DLD1 (cell line): ENCODE results near the gene PLXND1.
"Not testable (repeated sequence)": the region's sequence is repeated elsewhere in the genome, so short reads cannot be mapped to it uniquely, and the experiment has no call there.

Experiments used
- in situ Hi-C: cut with HindIII; loops from 2 replicates; pipeline ENCODE4 v1.10.0; 2017; ENCODE audit warnings: low sequenced_read_pairs

Gene PLXND1

GRCh38 chr3:129555616-129556357 lies 50.7 kb downstream of the PLXND1 start:
- in situ Hi-C loops, result no loop called here

- in situ Hi-C loops, result no loop called here
Measured at GRCh38 chr3:129555153-129555550, 51.3 kb downstream of the PLXND1 start.

DNA sequence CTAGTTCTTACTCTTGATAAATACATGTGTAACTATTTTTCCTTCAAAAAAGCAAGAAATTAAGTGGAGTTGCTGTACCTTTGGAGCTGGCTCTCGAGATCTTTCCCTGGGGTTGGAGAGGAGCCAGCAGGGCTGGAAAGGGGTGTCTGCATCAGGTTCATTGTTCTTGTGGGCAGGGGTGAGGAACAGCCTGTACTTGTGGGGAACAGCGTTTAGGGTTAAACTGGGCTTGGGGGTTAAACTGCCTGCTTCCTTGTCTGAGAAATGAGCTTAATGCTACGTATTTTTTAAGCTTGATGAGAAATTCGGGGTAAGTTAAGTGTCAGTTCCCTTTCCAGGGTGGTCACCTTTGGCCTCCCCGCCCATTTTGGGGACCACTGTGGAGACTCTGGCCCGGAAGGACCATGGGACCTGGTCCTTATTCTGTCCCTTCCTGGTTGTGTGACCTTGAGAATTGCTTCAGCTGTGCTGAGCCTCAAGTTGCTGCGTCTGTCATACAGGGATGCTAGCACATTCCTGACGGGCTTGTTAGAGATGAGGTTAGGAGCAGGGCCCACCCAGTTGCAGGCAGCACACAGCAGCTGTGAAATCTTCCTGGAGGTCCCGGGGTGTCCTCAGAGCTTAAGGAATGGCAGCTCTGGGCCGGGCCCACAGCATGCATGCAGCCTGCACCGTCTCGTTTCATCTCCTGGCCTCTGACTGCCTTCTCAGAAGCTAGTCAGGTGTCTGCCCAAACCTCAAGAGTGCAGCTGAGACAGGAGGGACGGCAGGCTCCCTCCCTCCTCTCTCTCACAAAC lies 51.9 kb downstream of the PLXND1 start:
- in situ Hi-C loops, result no loop called here

GRCh38 chr3:129553719-129554118 lies 52.8 kb downstream of the PLXND1 start:
- in situ Hi-C loops, result no loop called here

GRCh38 chr3:129553171-129553570 lies 53.3 kb downstream of the PLXND1 start:
- in situ Hi-C loops, result no loop called here

GRCh38 chr3:129552287-129553050 lies 54.0 kb downstream of the PLXND1 start:
- in situ Hi-C loops, result no loop called here

GRCh38 chr3:129549805-129550204 lies 56.7 kb downstream of the PLXND1 start:
- in situ Hi-C loops, result no loop called here

DNA sequence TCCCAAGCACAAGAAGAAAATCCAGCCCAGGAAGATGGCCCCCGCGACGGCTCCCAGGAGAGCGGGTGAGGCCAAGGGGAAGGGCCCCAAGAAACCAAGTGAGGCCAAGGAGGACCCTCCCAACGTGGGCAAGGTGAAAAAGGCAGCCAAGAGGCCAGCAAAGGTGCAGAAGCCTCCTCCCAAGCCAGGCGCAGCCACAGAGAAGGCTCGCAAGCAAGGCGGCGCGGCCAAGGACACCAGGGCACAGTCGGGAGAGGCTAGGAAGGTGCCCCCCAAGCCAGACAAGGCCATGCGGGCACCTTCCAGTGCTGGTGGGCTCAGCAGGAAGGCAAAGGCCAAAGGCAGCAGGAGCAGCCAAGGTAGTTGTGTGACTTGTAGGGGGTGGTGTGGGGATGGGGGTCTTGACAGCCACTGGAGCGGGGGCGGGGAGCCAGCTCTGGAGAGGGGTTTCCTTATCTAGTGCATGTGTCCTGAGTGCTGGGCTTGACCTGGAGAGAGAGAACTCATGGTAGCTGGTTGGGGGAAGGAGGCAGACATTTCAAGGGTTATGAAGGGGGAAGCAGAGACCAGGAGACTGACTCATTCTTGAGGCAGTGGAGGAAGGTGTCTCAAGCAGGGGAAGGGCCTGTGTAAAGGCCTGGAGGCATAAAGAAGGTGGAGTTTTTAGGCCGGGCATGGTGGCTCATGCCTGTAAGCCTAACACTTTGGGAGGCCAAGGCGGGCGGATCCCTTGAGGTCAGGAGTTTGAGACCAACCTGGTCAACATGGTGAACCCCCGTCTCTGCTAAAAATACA lies 57.3 kb downstream of the PLXND1 start:
- in situ Hi-C loops, result no loop called here

DNA sequence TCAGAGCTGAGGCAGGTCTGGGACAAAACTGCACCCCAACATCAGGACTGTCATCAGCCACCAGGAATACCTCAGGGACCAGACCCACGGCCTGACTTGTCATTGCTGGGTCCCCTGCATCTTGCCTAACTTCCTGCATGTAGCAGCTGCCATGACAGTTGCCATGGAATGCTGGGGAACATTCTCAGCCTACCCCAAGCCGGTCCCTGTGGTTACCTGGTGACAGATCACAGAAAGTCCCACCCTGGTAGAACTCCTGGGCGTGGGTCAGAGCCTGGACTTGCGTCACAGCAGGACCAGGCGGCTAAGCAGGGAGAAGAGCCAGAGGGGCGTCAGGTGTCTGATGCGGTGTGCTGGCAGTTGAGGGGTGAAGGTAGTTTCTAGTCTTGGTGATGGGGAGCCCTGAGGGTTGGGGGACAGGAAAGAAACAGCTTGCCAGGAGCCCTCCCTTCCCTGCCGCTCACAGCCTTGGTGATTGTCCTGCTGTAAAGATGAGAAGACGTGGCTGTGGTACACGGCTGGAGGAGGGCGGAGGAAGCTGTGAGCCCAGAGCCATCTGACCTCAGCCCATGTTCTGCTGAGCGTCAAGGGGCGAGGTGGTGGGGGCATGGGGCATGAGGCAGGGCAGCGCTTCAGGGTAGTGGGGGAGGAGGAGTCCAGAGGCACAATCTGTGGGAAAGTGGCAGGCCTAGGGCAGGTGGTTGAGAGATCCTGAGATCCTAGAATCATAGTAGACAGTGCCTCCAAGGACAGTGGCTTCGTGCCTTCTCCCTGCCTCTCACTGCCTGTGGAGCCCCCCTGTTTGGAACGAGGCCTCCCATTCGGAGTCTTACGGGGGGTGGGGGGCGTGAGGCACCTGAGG lies 58.1 kb downstream of the PLXND1 start:
- in situ Hi-C loops, result no loop called here

DNA sequence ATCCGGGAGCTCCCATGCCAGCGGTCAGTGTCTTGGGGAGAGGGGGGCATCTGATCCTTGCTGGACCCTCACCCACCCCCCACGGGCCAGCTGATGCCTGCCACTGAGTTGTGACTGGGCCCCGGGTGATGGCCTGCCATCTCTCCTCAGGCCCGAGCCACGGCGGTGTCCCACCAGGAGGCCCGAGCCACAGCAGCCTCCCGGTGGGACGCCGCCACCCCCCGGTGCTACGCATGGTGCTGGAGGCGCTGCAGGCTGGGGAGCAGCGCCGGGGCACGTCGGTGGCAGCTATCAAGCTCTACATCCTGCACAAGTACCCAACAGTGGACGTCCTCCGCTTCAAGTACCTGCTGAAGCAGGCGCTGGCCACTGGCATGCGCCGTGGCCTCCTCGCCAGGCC lies 59.2 kb downstream of the PLXND1 start:
- in situ Hi-C loops, result no loop called here

GRCh38 chr3:129545951-129546350 lies 60.5 kb downstream of the PLXND1 start:
- in situ Hi-C loops, result not testable (repeated sequence)

DNA sequence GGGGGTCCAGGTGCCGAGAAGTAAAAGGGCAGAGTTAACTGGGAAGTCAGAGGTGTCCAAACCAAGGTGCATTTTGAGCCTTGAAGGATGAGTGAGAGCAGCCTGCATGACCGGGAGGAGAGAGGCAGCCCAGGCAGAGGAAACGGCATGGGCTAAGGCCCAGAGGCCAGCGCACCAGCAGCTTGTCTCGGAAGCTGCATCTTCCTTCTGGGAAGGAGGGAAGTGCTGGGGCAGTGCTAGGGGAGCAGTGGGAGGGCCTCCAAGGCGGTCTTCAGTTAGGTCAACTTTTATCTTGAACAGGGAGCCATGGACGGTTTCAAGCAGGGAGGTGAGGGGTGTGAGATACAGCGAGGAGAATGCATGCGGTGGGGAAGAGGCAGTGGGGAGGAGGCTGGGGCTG lies 62.5 kb downstream of the PLXND1 start:
- in situ Hi-C loops, result no loop called here

DNA sequence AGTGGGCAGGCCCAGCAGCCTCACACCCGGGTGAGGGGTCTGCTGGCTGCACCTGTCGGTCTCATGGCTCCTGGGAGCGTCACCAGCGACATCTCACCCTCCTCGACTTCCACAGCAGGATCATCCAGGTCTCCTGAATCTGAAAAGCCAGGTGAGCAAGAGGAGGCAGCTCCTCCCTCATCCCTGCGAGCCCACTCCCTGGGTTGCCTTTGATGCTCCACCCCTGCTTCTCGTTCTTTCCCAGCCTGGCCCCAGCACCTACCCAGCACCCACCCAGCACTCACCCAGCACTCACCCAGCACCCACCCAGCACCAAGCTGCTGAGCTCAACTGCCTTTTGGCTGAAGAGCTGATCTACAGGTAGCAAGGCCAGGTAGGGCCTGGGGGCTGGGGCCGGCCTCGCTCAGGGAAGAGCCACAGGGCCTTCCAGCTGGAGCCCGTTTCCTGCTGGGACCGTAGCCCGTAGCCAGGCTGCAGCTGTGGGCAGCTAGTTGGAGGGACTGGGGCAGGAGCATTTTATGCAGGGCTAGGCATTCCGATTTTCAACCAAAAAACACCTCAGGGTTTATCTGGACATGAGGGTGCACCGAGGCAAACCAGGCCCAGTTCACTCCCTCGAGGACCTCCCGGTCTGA lies 63.2 kb downstream of the PLXND1 start, which contains the start of gene H1-8:
Gene H1-8, plus strand, starts transcription at position 20 of the 635 bp plus-strand sequence. Its CDS starts 44 bp downstream, at position 64.
- in situ Hi-C loops, result no loop called here

DNA sequence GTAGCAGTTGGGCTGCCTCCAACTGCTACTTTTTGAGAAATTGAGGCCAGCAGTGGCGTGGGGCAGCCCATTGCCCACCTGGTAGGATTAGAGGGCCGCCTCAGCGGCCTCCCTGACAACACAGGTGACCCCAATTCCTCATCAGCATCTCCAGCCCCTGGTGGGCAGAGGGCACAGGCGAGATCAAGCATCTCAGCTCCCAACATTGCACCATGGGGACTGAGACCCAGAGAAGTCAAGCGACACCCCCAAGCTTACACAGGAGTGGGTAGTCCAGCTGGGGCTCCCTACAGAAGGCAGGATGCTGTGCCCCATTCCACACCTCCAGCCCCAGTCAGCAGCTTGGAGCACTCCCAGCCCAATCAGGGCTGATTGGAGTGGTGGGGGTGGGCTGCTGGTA lies 63.7 kb downstream of the PLXND1 start:
- in situ Hi-C loops, result no loop called here

- in situ Hi-C loops, result no loop called here
Measured at GRCh38 chr3:129540776-129541516, 65.5 kb downstream of the PLXND1 start.

DNA sequence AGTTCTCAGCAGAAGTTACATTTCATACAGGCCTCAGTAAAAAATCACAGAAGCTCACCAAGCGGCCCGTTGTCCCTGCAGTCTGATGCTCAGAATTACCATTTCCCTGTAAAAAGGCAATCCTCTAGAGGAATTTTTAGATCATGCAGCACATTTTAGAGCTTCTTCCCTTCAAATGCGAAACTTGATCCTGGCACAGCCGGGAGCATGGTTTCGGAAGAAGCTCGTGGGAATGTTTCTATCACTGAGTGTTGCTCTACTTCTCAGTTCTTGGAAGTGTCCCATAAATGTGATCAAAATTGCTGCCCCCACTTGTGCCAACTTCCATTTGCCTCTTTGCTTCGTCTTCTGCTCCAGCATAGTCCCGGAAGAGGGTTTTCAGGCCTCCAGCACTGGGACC lies 67.3 kb downstream of the PLXND1 start:
- in situ Hi-C loops, result no loop called here

GRCh38 chr3:129536804-129537203 lies 69.7 kb downstream of the PLXND1 start:
- in situ Hi-C loops, result no loop called here

GRCh38 chr3:129536374-129536667 lies 70.2 kb downstream of the PLXND1 start:
- in situ Hi-C loops, result no loop called here

DNA sequence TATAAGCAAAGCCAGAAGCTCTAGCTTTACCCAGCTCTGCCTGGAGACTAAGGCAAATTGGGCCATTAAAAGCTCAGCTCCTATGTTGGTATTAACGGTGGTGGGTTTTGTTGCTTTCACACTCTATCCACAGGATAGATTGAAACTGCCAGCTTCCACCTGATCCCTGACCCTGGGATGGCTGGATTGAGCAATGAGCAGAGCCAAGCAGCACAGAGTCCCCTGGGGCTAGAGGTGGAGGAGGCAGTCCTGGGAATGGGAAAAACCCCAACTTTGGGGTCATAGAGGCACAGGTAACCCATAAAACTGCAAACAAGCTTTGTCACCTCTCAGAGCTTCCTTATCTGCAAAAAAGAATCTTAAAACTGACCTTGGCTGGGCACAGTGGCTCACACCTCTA lies 71.4 kb downstream of the PLXND1 start:
- in situ Hi-C loops, result no loop called here
